NOMO-1 treated with DMSO at 0.1 percent for 48 hours (cell line): ENCODE measurements around the gene FLCN.
"Not testable (repeated sequence)": the region's sequence is repeated elsewhere in the genome, so short reads cannot be mapped to it uniquely, and the experiment has no call there.

ENCODE experiments used
- DNase-seq: peaks from one replicate; lab custom pipeline; 2025; ENCODE audit not compliant: unreplicated experiment; lab: John Stamatoyannopoulos, UW

Gene FLCN

DNA sequence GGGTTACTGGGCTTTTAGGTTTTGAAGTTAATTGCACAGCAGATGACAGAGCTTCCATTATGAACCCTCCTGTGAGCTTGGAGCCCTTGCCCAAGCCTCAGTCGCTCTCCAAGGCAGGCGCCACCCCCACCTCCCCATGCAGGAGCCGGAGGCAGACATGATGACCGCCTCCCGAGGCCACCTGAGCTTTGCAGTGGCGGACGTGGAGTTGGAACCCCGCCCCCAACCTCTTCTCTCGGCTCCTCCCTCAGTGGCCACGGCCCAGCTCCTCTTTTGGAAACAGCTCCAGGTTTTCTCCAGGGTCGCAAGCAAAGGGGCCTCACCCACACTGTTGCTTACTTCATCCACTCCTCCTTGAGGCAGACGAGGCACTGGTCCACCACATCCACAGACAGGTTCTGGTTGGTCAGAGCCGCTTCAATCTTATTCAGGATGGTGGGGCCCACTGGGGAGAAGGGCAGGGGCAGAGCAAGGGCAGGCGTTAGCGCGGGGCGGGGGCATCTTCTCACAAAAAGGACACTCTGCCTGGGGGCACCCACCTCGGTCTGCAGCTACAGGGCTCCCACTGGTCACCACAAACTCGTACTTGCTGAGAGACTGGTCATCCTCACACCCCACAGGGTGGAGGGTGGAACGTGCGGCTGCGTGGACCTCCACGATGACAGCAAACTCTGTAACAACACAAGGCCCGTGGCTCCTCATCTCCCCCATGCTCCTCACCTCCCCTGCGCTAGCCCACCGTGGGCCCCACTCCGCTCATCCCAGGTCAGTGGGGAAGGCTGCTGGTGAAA, 22.1 kb downstream of the FLCN start:
- no peak for DNase-seq

DNA sequence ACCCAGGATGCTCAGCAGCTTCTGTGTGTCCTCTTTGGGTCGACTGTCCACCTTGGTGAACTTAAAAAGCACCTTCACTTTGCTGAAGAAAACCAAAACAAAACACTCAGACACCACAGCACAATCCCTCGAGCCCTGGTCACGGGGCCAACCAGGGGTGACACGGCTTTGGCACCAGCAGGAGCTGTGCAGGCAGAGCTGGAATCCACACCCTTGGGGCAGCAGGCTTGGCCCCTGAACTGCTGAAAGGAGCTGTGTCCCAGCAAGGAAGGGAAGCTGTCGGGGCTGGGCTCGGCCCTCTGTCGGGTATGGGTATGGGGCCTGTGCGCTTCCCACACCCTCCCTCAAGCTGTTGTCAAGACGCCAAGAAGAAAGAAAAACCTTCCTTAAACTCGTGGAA, 23.2 kb downstream of the FLCN start:
- DNase-seq: no peak

DNA sequence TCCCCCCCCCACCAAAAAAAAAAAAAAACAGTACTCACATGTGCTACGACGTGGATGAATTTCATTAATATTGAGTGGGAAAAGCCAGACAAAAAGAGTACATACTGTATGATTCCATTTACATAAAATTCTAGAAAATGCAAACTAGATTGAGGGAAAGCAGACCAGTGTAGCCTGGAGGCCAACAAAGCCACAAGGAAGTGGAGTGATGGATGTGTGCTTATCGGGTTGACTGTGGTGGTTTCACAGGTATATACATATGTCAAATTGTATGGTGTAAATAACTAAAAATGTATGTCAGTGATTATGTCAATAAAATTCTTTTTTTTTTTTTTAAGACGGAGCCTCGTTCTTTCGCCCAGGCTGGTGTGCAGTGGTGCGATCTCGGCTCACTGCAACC, 29.0 kb downstream of the FLCN start:
- no peak for DNase-seq

DNA sequence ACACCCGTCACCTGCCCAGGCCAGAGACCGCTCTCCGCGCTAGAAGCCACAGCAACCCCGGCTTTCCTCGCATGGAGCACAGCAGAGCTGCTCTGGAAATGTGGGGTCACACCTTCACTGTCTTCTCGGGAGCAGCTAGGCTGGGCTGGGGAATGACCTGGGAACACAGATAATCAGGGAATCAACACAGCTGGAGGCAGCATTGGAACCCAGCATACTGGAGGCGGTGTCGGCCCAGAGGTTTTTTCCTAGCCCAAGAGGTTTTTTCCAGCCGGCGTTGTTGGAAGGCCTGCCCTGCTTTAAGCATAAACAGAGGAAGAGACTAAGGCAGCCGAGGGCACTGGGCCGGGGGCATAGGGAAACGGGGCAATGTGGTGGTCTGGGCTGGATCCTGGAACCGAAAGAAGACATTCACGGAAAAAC, 30.0 kb downstream of the FLCN start:
- no peak for DNase-seq

DNA sequence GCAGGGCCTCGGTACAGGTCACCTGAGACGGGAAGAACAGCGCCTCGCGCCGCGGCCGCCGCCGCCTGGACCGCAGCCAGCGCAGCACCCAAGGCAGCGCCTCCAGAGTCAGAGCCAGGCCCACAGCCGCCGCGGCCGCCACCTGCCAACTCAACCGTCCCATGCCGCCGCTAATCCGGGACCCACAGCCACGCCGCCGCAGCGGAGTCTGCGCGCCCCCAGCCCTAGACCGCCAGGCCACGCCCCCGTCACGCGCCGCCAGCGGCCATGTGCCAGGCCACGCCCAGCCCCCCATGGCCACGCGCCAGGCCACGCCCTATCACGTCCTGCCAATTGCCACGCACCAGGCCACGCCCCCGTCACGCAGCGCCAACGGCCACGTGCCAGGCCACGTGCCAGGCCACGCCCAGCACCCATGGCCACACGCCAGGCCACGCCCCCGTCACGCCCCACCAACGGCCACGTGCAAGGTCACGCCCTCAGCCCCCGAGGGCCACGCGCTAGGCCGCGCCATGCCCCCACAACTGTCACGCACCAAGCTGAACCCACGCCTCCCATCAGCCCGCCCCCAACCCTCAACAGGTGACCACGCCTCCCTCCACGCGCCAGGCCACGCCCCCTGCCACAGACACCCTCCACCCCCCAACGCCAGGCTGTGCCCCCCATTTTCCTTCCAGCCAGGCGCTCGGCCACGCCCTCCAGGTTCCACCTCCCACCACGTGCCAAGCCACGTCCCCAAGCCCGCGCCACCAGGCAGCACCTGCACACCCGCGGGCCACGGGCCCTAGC, 30.6 kb downstream of the FLCN start, which contains the start of gene PLD6:
TSS of gene PLD6 (minus strand) at position 210 of the 789 bp plus-strand sequence. CDS start at position 163, 47 bp downstream.
- peak; percentile 73 for DNase-seq

DNA sequence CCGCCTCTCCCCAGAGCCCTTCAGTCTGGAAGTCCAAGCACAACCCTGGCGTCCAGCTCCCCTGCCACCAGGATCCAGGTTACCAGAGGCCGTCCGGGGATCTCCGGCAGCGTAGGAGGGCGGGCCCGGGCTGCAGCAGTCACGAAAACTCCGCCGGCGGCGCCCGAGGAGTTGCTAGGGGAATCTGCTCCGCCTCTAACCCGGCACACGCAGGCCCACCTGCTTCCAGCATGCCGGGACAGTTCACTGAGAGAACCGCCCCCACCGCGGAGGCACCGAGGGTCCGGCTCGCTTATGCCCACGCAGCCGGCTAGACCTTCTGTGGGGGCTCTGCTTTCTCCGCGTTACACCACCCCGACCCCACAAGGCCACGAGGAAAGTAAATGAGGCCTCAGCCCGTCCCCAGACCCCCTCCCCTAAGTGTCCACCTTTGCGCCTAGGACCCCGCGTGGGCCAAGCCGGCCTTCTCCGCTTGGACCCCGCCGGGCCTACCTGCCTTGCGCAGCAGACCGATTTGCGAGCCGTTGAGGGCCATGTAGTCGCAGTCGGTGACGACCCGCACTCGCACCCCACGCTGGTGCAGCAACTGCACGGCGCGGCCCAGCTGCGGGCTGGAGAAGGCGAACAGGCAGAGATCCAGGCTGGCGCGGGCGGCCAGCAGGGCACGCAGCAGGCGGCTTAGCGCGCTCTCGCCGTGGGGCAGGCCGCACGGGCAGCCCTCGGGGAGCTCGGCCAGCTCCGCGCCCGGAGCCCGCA, 31.4 kb downstream of the FLCN start:
- peak; percentile 59 for DNase-seq

DNA sequence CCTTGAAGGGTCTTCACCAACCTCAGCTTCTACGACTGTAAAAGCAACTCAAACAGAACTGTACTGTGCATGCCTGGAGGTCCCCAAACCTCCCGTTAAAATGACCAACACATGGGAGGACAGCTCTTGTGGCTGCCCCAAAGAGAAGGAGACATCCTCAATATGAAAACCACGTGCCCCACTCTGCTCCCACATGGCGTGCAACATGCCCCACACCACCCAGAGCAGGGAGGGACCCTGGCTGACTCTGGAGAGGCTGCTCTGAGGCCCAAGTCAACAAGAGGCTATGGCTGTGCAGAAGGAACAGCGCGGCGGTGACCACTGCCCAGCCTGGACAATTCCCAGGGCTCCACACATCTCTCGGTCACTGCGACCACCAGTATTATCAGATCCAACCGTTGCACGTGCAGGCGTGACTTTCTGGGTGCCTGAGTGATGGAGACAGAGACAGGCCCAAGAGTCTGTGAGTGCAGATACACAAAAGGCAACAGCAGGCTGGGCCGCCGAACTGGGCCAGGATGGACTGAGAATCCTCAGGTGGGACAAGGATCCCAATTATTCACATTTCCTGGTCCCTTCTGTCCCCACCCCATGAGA, 32.2 kb downstream of the FLCN start:
- no peak for DNase-seq

DNA sequence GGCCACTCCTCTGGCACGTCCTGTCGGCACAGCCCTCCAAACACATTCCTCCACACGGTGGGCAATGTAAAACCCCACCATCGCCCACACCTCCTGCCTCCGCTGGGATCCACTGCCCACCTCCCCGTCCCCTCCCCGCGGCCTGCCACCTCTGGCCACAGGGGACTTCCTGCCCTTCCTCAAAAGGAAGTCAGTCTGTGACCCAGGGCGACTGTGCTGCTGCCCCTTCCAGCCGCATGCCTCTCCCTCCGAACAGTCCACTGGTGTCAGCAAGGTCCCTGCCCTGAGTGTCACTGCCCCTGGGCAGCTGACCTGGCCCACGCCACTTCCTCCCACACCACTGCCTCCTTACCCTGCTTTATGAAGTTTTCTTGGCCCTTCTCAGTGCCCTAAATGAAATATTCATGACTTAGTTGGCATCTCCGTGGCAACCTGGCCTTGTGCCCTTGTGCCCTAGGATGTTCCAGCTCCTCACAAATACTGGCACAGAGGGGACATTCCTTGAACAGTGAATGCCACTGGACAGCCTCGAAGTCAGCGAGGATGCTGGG, 32.9 kb downstream of the FLCN start:
- DNase-seq: no peak

DNA sequence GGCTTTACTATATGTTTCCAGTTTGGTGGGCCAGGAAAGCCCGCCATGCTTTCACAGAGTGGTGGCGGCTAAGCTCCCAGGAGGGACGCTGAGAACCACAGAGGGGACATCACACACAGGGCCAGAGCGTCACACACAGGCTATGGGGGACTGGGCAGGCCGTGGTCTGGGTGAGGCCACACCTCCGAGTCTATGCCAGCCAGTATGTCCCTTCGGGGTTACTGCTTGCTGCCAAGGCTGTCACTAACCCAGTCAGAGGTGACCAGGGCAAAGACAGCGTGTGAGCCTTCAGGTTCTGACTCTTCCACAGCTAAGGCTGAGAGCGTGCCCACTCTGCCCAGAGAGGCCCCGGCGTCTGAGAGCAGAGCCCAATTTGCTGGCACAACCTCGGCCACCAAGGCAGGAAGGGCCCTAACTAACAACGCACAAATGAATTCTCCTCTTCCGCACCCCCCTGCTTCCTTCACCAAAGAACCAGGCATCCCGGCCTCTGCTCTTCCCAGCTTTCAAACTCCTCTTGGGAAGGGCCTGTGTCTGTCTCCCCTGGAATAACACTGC, 33.7 kb downstream of the FLCN start:
- no peak for DNase-seq

DNA sequence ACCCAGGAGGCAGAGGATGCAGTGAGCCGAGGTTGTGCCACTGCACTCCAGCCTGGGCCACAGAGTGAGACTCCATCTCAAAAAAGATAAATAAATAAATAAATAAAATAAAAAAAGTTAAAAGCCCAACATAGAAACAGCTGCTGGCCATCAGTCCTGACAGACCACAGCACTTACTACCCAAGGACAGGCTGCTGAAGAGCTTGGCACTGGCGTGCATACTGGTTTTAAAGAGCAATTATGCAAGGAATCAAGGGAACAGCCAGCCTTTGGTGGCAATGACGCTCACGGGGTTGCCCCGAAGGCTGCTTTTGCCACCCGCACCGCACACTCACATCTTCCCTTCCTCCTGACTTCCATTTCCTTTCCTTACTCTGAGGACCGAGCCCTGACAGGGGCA, 35.1 kb downstream of the FLCN start:
- no peak for DNase-seq

DNA sequence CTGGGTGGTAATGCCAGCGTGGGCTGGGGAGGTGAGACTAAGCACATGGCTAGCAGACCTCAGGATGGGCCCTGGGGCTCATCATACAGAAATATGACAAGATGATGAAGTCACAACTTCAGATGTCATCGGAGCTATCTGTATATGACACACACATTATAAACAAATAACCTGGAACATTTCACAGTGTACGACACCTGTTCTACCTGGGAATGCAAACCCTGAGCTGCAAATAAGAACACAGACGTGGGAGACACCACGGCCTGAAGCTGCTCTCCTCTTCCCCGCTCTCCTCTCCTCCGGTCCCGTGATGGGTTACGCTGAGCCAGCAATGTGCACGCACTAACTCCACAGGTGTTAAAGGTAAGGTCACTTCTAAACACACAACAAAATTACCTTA, 35.7 kb downstream of the FLCN start:
- no peak for DNase-seq

DNA sequence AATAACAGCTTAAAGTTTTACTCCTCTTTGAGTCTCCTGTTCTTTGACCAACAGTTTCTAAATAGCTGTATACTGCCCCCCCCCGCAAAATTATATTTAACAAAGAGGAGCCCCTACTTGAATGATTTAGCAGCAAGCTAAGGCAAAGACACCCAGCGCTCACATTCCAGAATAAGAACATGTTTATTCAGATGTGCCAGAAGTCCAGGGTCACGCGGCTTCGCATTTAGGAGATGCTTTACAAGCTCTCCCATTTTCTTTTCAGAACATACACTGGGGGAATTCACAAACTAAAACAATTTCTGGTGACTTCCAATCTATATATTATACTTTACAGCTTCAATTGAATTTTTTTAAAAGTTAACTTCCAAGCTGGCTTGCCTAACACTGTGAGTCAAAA, 36.1 kb downstream of the FLCN start:
- DNase-seq: no peak

DNA sequence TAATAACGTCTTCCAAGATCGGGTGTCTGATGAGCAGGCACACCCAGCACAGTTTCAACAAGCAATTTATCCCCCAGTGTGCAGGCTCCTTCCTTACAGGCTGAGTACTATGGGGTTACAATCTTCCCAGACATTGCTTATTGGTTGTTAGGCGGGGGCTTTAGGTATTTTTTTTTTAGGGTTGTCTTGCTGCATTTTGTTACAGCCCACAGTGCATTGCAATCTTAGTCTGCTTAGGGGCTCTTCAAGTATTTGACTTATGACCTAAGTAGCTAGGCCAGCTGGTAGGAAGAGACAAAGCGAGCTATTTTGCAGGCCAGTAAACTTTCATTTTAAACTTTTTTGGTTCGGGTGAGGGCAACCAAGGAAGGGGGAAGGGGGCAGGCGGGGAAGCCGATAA, 36.7 kb downstream of the FLCN start:
- DNase-seq: no peak

DNA sequence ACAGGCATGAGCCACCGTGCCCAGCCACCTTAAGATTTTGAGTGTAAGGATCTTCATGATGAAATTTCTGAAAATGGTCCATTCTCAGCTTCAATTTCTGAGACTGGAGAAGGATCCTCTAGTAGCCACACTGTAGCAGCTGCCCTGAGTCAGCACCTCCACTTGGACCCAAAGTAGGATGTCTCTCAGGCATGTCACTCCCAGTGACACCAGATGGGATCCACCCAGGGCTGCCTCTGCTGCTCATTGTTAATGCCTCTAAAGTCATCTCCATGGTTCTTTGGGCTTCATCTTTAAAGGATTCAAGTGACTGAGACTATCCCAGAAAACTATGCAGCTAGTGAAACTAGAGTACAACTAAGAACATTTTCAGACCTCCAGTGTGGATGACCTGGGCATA, 38.7 kb downstream of the FLCN start:
- DNase-seq: no peak

DNA sequence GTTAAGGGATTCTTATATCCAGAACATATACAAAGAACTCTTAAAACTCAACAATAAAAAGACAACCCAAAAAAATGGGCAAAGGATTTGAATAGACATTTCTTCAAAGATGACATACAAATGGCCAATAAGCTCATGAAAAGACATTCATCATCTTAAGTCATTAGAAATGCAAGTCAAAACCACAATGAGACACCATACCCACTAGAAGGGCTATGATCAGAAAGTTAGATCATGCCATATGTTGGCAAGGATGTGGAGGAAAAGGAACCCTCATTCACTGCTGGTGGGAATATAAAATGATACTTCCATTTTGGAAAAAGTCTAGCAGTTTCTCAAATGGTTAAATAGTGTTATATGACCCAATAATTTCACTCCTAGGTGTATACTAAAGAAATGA, 40.2 kb downstream of the FLCN start:
- no peak for DNase-seq

DNA sequence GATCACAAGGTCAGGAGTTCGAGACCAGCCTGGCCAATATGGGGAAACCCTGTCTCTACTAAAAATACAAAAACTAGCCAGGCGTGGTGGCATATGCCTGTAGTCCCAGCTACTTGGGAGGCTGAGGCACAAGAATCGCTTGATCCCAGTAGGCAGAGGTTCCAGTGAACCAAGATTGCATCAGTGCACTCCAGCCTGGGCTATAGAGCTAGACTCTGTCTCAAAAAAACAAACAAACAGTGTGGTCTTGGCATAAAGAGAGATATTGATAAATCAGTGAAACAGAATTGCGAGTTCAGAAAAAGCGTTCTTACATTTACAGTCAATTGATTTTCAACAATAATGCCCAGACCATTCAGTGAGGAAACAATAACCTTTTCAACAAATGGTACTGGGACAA, 41.5 kb downstream of the FLCN start:
- DNase-seq: not testable (repeated sequence)

DNA sequence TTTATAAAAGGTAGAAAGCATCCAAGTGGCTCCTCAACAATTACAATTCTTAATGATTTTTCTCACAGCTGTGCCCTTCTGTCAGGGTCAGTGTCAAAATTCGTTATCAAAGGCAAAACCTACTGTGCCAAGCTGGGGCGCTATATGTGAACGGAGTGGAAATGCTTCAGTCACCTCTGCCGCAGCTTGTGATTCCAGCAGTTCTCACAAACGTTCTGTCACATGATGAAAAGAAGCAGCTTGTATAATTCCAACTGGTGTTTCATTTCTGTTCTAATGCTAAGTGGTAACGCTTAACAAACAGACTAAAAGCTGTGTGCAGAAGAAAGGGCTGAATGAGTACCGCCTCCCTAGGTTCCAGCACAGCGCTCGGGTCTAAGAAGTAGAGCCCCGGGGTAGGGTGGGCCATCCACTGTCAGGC, 45.0 kb downstream of the FLCN start:
- no peak for DNase-seq

DNA sequence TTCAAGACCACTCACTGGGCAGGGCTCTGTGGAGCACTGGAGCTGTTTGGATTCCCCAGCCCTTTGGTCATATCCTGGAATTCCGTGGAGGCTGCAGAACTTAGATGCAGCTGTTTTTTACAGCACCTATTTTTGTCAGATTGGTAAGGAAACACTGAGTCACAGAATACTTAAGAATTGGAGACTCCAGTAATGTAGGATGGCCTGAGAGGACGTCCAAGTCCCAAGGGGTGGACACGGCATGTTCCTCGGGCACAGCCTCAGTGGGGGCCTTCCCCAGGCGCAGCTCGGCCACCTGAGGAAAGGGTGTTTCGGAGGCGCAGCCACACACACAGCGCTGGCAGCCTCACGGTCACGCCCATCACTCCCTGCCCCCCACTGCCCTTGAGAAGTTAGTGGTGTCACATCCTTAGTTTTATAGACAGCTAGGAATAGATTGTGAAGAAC, 45.6 kb downstream of the FLCN start:
- DNase-seq: no peak

DNA sequence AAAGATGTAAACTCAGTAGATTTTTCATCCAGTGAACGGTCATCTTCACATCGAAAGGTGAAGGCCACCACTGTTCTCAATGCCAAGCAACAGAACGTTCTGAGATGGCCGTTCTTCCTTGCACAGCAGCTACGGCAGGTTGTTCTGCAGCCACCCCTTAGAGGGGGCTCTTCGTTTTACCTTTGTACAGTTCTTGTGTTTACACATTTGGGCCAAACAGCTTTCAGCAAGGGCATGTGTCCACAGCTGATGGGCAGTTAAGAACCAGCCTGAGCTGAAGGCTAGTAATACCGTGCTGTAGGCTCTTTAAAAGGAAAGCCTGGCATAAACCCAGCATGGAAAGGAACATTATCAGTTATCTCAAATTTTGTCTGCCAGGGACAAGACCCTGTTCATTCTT, 46.8 kb downstream of the FLCN start:
- DNase-seq: no peak

DNA sequence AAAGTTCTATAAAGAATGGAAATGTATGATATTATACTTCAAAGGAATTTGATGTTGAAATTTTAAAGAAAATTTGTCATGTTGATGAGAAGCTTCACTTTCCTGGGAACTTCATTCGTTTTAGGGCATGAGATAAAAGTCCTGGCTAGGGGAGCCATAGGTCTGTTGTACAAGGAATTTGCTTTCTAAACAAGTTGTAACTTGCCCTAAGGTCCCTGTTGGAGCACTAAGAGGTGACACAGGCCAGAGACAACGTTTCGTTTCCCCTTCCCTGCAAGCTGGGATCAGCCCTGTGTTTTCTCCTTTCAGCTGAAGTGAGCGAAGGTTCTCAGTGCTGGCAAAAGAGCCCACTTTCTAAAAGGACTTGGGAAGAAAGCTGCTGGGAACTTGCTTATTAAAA, 47.4 kb downstream of the FLCN start:
- no peak for DNase-seq

DNA sequence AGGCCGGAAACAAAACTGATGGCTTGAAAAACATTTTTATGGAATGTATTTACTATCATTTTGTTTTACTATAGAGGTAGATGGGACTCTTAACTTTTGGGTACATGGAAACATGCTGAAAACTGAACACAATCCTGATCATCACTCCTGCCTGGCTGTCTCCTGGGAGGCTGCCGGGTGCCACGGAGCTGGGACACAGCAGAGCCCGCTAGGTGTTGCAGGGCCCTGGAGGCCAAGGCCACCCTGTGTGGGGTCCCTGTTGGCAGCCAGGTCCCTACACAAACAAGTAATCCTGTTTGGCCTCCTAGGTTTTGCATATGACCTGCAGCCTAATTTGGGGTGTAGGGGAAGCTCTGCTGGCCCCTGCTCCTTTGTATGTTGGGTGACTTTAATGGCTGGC, 48.4 kb downstream of the FLCN start:
- DNase-seq: no peak
